ENCODE measurements around the gene NAGS.
A peak's percentile ranks its signal among the peaks of the same experiment; 100 is the strongest.
"Not testable (repeated sequence)": the region's sequence is repeated elsewhere in the genome, so short reads cannot be mapped to it uniquely, and the experiment has no call there.

Gene NAGS

GRCh38 chr17:43984521-43984920, 19.9 kb upstream of the NAGS start:
- no peak for DNase-seq

DNA sequence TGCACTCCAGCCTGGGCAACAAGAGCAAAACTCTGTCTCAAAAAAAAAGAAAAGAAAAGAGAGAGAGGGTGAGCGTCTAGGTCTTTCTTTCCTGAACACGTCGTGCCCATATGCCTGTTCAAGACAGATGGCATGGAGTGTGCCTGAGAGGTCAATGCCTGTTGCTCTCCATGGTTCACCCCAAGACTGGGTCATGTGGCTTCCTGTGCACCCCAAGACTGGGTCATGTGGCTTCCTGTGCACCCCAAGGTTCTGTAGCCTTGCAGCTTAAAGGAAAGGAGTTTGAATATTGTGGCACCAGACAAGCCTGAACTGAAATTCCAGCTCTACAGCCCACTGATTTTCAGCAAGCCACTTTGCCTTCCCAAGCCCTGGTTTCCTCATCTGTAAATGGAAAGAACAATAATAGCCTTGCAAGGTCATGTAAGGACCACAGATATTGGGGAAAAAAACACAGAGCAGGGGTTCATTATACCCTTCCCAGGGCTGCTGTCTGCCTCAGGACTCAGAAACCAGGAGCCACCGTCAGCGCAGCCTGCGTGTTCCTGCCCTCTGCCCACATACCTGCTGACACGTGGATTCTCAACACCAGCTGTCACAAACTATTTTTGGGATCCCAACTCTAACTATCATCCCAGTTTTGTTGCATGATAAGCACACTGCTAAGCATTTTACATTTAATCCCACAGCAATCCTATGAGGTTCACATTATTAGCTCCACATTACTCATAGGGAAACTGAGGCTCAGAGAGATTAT, 18.0 kb upstream of the NAGS start:
- DNase-seq = no peak

- no peak for DNase-seq
Measured at GRCh38 chr17:43987131-43988021, 17.0 kb upstream of the NAGS start.

DNA sequence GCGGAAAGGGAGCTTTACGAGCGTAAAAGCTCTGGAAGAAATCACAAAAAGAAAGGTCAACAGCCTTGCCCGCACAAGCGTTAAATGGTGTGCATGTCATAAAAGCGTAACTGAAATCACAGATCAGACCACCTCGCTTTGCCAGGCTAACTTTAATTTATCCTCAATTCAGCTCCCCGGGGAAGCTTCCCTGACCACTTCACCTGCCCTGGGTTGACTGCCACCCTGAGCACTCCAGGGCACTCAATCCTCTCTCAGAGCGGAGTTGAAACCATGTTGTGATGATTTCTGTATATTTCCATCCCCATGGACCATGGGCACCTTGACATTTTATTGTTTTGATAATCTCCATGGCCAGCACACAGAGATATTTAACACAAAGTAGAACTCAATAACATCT, 16.1 kb upstream of the NAGS start:
- no peak for DNase-seq

- DNase-seq = no peak
Measured at GRCh38 chr17:43992641-43993040, 11.8 kb upstream of the NAGS start.

GRCh38 chr17:43994272-43995149, 9.9 kb upstream of the NAGS start:
- DNase-seq = peak; percentile 65

- DNase-seq = no peak
Measured at GRCh38 chr17:43995150-43995471, 9.3 kb upstream of the NAGS start.

DNA sequence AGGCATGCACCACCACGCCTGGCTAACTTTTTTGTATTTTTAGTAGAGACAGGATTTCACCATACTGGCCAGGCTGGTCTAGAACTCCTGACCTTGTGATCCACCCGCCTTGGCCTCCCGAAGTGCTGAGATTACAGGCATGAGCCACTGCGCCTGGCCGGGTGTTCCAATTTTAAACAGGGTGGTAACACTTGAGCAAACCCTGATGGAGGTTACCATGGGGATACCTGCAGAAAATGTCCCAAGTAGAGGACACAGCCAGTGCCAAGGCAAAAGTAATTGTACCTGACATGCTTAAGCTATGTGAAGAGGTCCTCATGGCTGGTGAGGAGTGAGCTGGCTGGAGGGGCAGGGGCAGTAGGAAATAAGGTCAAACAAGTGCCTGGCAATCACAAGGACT, 7.2 kb upstream of the NAGS start:
- DNase-seq = not testable (repeated sequence)

DNA sequence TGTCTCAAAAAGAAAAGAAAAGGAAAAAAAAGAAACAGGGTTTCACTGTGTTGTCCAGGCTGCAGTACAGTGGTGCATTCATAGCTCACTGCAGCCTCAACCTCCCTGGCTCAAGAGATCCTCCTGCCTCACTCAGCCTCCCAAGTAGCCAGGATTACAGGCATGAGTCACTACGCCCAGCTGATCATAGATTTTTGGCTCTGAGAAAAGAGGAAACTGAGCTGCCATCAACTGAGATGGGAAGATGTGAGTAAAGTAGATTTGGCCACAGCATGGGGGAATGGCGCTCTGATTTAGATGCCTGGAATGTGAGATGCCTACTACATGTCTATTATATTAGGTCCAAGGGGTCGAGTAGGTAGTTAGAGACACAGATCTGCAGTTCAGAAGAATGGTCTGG, 5.9 kb upstream of the NAGS start:
- no peak for DNase-seq

DNA sequence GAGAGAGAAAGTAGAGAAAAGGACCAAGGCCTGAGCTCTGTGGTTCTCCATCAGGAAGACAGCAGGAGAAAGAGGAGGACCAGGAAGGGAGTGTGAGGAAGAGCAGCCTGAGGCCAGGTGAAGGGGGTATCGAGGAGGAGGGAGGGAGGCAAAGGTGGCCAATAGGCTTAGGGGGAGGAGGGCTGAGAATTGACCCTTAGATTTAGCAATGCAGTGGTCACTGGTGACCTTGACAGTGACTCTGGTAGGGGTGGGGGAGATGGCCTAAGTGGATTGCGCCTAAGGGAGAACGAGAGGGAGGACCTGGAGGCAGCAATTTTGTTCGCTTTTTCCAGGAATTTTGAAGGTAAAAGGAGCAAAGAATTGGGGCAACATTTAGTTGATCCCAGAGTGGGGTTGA, 5.4 kb upstream of the NAGS start:
- no peak for DNase-seq

DNA sequence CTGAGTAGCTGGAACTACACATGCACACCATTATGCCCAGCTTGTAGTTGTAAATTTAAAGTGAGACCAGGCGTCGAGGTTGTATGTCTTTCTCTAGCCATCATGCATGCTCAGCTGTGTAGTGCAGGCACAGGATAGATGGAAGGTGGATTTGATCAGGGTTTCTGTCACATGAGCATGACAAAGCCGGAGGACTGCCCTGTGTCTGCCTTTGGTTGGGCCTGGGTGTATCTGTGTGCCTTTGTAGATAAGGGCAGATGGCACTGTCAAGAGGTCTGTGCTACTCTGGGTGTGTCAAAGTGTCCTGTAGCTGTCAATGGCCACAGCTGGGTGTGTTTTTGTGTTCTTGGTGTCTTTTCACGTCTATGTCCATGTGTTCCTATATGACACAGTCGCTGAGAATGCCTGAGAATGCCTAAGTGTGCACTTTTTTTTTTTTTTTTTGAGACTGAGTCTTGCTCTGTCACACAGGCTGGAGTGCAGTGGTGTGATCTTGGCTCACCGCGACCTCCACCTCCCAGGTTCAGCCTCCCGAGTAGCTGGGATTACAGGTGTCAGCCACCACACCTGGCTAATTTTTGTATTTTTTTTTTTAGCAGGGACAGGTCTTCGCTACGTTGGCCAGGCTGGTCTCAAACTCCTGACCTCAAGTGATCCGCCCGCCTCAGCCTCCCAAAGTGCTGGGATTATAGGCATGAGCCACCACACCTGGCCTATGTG, 4.1 kb upstream of the NAGS start:
- DNase-seq = no peak

DNA sequence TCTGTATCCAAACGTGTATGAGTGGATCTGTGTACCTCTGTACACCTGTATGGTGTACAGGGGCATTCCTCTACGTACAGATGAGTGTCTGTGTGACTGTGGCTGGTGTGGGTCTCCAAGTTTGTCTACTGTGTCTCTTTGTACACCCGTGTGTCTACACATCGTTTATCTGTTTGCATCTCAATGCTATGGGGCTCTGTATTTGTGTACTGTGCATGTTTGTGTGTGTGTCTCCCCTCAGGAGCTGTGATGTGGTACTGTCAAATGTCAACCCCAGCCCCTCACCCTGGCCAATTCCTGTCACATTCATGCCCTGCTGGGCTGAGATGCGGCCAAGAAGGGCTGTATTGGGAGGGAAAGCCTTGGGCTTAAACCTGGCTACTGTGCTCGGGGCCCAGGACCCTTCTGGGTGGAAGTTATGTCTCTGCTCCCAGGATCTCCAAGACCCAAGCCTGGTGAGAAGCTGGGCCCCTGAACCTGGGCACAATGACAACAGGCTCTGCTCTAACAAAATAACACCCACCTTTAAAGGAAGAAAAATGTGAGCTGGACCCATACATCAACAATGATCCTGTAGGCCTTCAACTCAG, 3.5 kb upstream of the NAGS start:
- DNase-seq = no peak

GRCh38 chr17:44001461-44001920, 2.9 kb upstream of the NAGS start:
- no peak for DNase-seq

DNA sequence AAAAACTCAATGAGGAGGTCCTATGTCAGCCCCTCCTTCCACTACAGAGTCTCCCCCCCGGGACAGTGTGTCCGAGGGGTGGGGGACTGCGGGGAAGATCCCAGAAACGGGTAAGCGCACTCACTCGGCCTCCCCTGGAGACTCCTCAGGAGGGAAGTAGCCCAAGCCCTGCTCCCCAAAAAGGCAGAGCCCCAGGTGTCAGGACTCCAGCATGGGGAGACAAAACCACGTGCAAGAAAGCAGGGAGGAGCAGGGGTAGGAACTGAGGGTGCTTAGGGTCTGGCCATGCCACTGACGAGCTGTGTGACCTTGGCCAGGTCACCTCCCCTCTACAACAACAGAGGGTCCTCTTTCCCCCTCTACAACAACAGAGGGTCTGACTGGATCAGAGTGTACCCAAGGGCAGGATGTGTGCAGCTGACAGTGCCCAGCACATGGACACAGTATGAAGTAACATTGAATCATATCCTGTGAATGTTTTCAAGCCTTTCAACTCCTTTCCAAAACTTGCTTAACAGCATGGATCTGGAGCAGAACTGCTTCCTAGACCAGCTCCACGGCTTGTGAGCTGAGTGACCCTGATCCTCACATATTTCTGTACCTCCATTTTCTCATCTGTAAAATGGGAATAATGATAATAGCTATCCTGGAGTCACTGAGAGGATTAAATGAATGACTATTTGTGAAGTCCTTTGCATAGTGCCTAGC, 2.1 kb upstream of the NAGS start:
- no peak for DNase-seq

- DNase-seq = no peak
Measured at GRCh38 chr17:44004761-44005526, 522 bp downstream of the NAGS start.

GRCh38 chr17:44005527-44006271, 1.3 kb downstream of the NAGS start:
- no peak for DNase-seq

DNA sequence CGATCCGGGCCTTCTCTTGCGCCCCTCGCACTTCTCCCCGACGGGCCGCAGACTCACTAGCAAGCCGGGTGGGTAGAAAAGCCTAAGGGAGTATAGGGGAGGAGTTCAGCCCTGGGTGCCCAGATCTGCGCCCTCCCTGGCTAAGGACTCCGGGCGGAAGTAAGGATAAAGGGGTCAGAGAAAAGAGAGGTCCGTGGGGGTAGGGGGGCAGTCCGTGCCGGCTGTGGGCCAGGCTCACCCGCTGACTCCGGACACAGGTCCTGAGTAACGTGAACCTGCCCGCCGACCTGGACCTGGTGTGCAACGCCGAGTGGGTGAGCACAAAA, 1.8 kb downstream of the NAGS start:
- no peak for DNase-seq

GRCh38 chr17:44006598-44007345, 2.4 kb downstream of the NAGS start:
- peak; percentile 63 for DNase-seq

Measured in midbrain (tissue), 1 donor.